HG03558 (cell line): ENCODE results near the gene ELOB.
"Not testable (repeated sequence)": the region's sequence is repeated elsewhere in the genome, so short reads cannot be mapped to it uniquely, and the experiment has no call there.

Source experiments
- ATAC-seq: cut with Tn5 transposase; IDR thresholded peaks from one replicate; pipeline ENCODE4 v1.9.1; 2021; ENCODE audit warnings: moderate number of reproducible peaks; ENCODE audit not compliant: unreplicated experiment; ENCODE audit errors: extremely low read depth

ELOB gene

GRCh38 chr16:2736476-2737237 is 40.4 kb downstream of the ELOB start:
- ATAC-seq = no peak

GRCh38 chr16:2734844-2735515 is 42.1 kb downstream of the ELOB start:
- no peak for ATAC-seq

- ATAC-seq = no peak
Measured at GRCh38 chr16:2728034-2728433, 49.0 kb downstream of the ELOB start.

- ATAC-seq = no peak
Measured at GRCh38 chr16:2726923-2727322, 50.2 kb downstream of the ELOB start.

- no peak for ATAC-seq
Measured at GRCh38 chr16:2724816-2725348, 52.2 kb downstream of the ELOB start.

GRCh38 chr16:2724088-2724676 is 52.9 kb downstream of the ELOB start:
- ATAC-seq = no peak

- ATAC-seq = not testable (repeated sequence)
Measured at GRCh38 chr16:2721634-2722173, 55.4 kb downstream of the ELOB start.
